LoVo (cell line): ENCODE measurements around the gene UBE2Q1.

ENCODE experiments used
- DNase-seq: peaks from one replicate; pipeline ENCODE4 v3.0.0-alpha.2; 2016; ENCODE audit warnings: low spot score

UBE2Q1 gene

GRCh38 chr1:154557939-154558719 lies at the start of gene UBE2Q1:
Gene UBE2Q1, minus strand, starts transcription at chr1:154558662. Its CDS starts 109 bp downstream, at chr1:154558553.
- DNase-seq = no peak

DNA sequence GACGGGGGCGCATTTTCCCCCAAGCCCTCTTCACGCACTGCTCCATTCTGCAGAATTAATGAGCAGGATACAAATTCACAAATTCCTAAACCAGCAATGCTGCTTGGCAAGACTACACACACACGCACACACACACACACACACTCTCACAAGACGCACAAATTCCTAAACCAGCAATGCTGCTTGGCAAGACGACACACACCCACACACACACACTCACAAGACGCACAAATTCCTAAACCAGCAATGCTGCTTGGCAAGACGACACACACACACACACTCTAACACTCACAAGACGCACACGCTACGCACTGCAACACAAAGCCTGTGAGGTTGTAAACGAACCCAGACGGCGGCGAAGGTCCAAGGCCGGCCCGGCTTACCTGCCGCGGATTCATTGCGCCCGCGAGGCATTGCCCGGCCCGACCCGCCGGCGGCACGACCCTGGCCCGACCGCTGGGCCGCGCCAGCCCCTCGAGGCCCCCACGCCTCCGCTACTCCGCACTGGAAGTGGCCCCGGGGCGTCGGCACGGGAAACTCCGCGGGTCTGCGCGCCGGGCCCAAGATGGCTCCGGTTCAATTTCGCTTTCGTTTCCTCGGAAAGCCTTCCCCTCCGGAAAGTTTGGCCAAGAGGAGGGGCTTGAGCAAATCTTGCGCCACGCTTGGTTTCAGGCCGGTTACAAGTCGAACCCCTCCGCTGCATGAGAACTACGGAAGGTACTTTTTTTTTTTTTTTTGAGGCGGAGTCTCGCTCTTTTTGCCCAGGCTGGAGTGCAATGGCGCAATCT lies 49.3 kb upstream of the UBE2Q1 start, which contains the start of gene ADAR:
Gene ADAR (minus strand): TSS at position 578 of the 788 bp plus-strand sequence. CDS start 180 bp downstream, at position 398.
- peak; percentile 94 for DNase-seq

DNA sequence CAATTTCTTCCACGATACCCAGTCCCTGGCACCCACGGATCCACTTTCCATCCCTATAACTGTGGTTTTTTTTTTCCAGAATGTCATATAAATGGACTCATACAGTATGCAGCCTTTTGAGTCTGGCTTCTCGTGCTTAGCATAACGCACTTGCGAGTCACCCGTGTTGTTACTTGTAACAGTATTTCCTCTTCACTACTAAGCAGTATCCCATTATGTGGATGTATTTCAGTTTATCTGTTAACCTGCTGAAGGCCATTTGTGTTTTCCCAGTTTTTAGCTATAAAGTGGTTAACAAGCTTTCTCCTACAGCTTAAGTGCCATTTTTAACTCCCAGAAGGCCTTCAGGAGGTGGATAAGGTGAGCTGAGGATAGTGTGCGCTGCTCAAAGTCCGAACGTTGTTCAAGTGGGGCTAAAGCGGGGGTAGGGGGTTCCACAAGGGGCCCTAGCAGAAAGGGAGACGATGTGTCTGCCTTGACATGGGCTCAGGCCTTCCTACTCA lies 48.7 kb upstream of the UBE2Q1 start:
- peak; percentile 50 for DNase-seq

DNA sequence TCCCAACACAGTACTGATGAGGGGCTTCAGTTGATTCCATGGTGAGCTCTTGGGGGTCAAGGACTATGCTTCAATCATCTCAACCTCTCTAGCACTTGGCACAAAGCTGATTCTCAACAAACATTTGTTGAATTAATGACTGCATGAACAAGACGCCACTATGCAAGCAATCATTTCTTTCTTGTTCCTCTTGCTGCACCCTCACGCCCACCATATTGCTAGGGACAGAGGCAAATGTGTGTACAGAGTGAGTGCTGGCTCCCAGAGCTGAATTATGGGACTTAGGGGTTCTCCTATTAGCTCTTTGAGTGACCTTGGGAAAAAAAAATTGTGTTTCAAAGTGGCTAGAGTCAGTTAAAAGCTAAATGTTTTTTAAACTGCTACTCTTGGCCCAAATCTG lies 47.1 kb upstream of the UBE2Q1 start:
- no peak for DNase-seq

DNA sequence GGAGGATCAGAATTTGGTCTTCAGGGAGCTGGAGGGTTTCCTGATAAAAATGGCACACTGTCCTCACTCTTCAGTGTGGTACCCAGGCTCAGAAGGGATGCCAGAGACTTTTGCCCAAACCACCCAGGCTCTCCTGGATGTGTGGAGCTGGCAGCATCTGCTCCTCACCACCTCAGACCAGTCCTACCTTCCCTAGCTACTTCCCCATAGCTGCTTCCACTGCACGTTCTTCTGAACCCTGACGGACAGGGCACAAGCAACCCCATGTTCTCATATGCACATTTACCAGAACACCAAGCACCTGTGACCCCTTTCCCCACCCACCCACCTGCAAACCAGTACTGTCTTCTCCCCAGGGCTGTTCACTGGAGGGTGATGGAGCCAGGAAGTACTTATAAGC lies 44.9 kb upstream of the UBE2Q1 start:
- no peak for DNase-seq

DNA sequence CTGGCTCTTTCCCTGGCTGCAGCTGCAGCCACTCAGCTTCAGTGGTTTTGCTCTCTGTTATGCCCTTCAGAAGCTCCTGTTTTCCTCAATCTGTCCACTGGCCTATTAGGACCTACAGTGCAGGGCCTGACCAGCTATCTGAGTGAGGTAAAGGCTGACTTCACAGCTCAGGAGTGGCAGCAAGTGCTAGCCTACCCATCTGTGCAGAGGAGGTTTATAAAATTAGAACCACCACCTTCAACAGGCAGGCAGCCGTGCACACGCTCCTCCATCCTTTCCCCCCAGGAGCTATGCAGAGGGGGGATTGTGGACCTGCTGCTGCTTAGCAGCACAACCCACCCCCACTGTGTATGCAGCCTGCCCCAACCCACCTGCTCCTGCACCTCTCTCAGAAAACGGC lies 41.2 kb upstream of the UBE2Q1 start:
- DNase-seq = no peak

DNA sequence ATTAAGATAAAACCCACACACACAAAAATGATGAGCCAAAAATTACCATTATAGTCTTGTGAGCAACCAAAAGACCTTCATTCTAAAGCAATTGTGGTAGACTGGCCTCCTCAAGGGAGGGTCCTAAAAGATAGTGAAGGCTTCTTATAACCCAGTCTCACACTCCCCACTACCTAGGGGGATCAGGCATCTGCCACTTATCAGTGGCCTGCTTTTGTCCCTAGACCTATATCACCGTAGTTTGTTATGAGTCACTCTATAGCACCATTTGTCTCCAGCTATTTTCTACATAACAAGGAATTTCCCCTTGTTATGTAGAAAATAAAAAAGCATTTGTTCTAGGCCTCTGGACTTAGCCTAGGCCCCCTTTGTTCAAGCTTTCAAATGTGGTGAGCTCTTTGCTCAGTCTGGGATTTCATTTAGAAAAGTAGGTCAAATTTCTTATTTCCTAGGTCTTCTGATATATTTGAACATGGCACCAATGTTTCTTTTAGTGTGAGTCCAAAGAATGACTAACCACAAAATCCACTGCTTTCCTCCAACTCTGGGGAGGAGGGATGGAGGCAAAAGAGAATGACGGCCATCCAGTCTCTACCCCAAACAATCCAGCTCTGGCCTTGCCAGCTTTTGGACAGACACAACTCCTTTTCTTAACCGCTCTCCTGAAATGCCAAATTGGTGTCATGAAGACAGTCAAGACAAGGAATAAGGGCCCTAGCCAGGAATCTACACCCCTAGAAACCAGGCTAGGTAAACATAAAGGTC lies 40.6 kb upstream of the UBE2Q1 start:
- no peak for DNase-seq

DNA sequence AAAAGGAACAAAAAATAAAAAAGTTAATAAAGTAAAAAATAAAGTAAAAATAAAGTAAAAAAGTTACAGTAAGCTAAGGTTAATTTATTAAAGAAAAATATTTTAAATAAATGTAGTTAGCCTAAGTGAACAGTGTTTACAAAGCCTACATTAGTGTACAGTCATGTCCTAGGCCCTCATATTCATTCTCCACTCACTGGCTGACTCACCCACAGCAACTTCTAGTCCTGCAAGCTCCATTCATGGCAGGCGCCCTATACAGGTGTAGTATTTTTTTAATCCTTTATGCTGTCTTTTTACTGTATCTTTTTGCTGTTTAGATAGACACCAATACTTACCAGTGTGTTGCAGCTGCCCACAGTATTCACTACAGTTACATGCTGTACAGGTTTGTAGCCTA lies 37.2 kb upstream of the UBE2Q1 start:
- DNase-seq = no peak

- DNase-seq = no peak
Observed at GRCh38 chr1:154594811-154595210, 36.3 kb upstream of the UBE2Q1 start.

DNA sequence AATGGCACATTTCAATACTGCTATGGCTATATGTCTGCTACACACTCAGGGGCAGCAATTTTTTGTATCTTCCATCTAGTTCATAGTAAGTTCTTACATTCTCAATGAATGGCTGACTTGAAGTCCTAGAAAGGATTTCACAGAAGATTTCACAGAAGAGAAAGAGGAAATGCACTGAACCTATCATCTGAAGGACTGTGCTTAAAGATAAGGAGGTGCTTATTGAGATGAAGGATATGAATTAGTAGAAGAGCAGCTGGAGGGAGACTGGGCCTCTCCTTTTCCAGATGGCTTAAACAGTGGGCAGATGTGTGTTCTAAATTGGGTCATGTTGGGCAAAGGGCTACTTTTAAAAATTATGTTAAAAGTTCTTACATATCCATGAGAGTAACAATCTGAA lies 34.9 kb upstream of the UBE2Q1 start:
- no peak for DNase-seq

DNA sequence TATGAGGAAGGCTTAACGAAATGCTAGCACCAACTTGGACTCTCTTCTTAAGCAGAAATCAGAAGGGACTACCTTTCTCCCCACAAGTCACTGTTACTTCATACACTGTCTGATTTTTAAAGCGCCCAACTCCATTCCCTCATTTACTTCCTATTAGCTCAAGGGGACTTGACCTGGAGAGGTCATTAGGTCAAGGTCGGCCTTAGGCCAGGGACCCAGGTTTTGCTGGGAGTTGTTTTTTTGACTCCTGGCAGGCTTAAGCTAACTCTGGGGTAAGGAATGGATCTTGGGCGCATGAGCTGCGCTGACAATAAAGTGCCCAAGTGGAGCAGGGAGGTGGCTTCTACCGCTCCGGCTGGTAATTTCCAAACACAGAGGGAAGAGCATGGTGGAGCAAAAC lies 32.7 kb upstream of the UBE2Q1 start:
- no peak for DNase-seq

- no peak for DNase-seq
Observed at GRCh38 chr1:154590756-154591155, 32.3 kb upstream of the UBE2Q1 start.

DNA sequence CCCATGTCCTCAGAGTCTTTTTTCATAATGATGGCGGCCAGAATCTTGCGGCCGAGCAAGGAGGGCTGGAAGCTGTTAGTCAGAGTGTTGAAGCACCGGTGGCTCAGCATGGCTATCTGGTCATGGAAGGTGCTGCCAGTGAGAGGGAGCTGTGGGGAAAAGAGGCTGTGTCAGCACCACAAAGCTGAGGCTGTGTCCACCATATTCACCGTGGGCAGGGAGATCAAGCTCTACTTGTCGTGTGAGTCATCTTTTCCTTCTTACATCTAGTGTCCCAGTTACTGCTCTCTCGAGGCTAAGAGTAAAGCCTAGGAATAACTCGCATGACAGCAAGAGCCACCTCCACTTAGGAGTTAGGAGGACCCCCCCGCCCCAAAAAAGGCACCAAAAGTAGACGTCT lies 31.3 kb upstream of the UBE2Q1 start:
- no peak for DNase-seq

- DNase-seq = no peak
Observed at GRCh38 chr1:154586641-154587040, 28.2 kb upstream of the UBE2Q1 start.

GRCh38 chr1:154586231-154586630 lies 27.8 kb upstream of the UBE2Q1 start:
- DNase-seq = no peak

- no peak for DNase-seq
Observed at GRCh38 chr1:154584267-154584994, 26.0 kb upstream of the UBE2Q1 start.

DNA sequence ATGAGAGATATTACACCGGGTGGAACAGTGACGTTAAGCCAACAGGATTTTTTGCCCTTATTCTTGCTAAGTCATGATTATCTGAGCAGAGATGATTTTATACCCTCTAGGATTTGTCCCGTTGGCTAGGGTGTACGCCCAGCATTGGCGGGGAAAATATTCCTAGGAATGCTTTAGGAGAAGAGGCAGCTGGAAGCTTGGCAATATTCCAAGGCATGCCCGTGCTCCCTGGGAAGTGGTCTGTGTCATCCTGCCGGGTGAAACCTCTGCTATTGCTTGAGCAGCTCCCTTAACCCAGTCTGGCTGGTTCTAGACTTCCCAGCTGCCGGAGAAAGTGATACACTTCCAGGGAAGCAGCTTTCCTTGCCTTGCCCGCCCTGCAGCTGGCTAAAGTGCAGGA lies 25.3 kb upstream of the UBE2Q1 start:
- no peak for DNase-seq

DNA sequence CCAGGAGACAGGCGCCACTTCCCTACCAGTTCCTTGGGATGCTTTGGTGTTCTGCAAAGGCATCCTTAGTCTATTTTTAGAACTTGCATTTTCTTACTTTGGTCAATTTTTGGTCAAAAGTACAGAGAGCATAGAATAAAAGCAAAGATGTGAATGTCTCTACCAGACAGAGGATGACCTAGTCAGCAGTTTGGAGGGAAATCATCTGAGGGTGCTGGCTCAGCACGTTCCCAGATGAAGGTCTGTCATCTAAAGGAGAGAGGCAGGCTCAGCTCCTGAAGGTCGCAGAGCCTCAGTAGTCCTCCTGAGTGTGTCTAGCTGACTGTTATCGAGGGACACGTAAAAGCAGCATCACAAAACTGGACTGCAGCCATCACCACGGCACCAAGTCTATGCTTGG lies 24.4 kb upstream of the UBE2Q1 start:
- DNase-seq = no peak

DNA sequence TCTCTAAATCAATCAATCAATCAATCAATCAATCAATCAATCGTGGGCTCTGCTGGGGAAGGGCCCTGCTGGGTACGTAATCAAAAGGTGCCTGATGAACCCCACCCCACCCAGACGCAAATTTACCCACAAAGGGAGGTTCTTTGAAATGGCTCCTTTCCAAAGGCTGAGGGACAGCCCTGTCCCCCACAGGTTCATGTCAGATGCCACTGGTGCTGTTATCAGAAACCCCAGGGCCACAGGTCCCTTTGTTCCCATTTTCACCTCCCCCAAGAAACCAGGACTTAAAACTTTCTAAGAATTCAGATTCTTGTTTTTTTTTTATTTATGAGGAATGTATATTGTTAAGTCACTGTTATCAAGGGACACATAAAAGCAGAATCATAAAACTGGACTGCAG lies 23.3 kb upstream of the UBE2Q1 start:
- no peak for DNase-seq

- no peak for DNase-seq
Observed at GRCh38 chr1:154579374-154579773, 20.9 kb upstream of the UBE2Q1 start.

GRCh38 chr1:154578058-154578418 lies 19.6 kb upstream of the UBE2Q1 start:
- DNase-seq = no peak
